ENCODE results near the gene MBTPS2.
"Not testable (repeated sequence)": the region's sequence is repeated elsewhere in the genome, so short reads cannot be mapped to it uniquely, and the experiment has no call there.

MBTPS2 gene

GRCh38 chrX:21839334-21840192 lies at the start of gene MBTPS2:
TSS of gene MBTPS2 (plus strand) at chrX:21839617. CDS start at chrX:21839735, 118 bp downstream.
- DNase-seq: peak; percentile 11

DNA sequence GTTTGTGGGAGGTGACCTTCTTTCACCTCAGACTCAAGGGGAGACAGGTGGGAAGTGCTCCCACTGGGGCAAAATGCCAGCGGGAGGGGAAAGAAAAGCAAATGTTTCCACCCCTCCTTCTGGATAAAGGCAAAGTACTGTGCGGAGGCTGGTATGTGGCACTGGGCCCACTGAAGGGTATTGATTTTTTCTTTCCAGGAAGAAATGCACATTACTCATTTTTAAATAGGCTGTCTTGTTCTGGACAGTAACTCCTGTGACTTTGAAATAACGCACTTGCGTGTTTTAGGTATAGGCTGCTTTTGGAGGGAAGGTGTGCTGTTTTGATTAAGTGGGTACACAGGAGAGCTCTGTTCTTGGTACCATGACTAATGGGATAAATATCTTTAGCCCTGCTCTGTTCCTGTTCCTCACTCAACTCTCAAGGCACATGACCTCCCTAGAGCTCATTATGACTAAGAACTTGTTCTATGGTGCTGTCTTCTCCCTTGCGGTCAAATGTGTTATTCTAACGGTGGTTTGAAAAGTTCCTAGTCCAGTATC lies 40.7 kb upstream of the MBTPS2 start:
- DNase-seq: no peak

- no peak for DNase-seq
Observed at GRCh38 chrX:21799767-21800166, 39.6 kb upstream of the MBTPS2 start.

- no peak for DNase-seq
Observed at GRCh38 chrX:21800344-21800770, 39.1 kb upstream of the MBTPS2 start.

DNA sequence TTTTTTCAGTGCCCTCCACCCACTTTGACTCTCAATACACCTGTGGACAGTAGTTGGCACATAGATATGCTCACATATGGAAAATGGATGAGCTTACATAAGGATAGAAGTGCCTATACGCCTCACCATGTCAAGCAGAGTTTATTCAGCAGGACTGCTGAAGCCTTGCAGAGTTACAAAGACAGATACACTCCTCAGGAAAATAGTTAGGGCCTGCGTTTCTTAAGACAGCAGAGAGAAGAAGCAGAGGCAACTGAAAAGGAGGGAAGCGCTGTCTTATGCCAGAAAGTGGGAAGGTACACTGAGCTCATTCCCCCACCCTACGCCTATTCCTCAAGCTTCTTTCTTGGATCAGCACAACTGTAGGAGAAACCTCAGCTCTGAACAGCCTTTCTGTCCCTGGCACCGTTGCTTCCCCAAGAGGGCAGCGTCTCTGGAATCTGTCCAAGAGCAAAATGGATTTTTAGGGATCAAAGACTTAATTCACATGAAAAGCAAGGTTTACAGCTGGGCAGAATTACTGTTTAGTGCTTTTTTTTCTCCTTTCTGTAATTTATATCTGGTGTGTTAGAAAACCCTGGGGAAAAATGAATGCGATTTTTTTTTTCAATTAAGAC lies 37.3 kb upstream of the MBTPS2 start:
- DNase-seq: no peak

GRCh38 chrX:21802839-21803238 lies 36.6 kb upstream of the MBTPS2 start:
- DNase-seq: no peak

- DNase-seq: no peak
Observed at GRCh38 chrX:21806691-21807090, 32.7 kb upstream of the MBTPS2 start.

- no peak for DNase-seq
Observed at GRCh38 chrX:21811832-21812231, 27.6 kb upstream of the MBTPS2 start.

DNA sequence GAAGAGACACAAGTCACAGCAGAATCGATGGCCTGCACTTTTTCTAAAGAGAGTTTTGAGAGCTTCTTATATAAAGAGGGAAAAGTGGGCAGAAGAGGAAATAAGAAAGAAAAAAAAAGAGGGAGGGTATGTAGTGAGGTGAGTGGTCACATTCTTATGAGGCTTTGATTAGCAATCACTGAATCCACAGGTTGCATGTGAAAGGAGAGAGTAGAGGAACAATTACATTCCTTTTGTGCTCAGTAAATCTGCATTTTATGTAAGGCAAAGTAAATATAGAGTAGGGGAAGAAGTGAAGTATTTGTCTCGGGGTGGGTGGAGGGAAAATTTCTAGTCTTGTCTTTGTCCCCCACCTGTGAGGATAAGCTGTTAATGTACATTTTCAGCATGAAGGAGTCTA lies 26.8 kb upstream of the MBTPS2 start:
- DNase-seq: no peak

GRCh38 chrX:21813612-21814368 lies 25.6 kb upstream of the MBTPS2 start:
- DNase-seq: no peak

GRCh38 chrX:21816136-21816535 lies 23.3 kb upstream of the MBTPS2 start:
- DNase-seq: no peak

DNA sequence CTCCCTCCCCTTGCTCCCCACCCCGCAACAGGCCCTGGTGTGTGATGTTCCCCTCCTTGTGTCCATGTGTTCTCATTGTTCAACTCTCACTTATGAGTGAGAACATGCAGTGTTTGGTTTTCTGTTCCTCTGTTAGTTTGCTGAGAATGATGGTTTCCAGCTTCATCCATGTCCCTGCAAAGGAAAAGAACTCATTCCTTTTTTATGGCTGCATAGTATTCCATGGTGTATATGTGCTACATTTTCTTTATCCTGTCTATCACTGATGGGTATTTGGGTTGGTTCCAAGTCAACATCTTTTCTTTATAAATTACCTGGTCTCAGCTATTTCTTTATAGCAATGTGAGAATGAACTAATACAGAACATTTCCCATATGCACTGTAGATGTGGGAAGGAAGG lies 19.2 kb upstream of the MBTPS2 start:
- not testable (repeated sequence) for DNase-seq

GRCh38 chrX:21821875-21822274 lies 17.5 kb upstream of the MBTPS2 start:
- no peak for DNase-seq

DNA sequence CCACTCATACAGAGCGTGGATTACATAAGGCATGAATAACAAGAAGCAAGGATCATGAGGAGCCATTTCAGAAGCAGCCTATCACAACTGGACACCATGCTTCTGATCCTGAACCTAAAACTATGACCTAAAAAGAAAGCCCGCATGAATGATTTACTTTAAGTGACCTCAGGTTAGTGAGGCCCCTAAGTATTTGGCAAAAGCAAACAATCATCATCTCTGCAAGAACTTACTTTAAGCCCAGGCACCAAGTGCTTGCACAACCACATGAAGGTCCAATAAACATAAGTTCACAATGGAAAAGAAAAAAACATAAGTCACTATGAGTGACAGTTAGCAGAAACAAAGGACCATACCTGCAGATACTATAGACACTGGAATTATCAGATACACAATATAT lies 7.9 kb upstream of the MBTPS2 start:
- DNase-seq: no peak

- no peak for DNase-seq
Observed at GRCh38 chrX:21837056-21837455, 2.4 kb upstream of the MBTPS2 start.

- no peak for DNase-seq
Observed at GRCh38 chrX:21838937-21839333, 482 bp upstream of the MBTPS2 start.

DNA sequence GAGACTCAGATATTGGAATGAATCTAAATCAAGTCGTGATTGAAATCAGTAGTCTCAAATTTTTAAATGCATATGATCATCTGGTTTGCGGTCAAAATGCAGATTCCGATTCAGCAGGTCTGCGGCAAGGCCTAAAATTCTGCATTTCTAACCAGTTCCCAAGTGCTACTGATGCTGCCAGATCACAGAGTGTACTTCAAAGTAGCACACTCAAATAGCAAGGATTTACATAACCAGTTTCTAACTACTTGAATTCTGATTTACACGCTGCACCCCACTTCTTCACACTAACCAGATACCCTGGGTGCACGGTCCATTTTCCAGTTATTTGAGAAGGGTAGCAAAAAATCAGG lies 752 bp downstream of the MBTPS2 start:
- DNase-seq: no peak

- no peak for DNase-seq
Observed at GRCh38 chrX:21843179-21843578, 3.8 kb downstream of the MBTPS2 start.

GRCh38 chrX:21845096-21845495 lies 5.7 kb downstream of the MBTPS2 start:
- no peak for DNase-seq

GRCh38 chrX:21847342-21847741 lies 7.9 kb downstream of the MBTPS2 start:
- no peak for DNase-seq

GRCh38 chrX:21853578-21853977 lies 14.2 kb downstream of the MBTPS2 start:
- no peak for DNase-seq

- DNase-seq: no peak
Observed at GRCh38 chrX:21855937-21856415, 16.6 kb downstream of the MBTPS2 start, which contains the start of gene YY2. TSS of gene YY2 (plus strand) at chrX:21855987. CDS start at chrX:21856485, 498 bp downstream.

- DNase-seq: no peak
Observed at GRCh38 chrX:21856504-21856903, 17.1 kb downstream of the MBTPS2 start.
